ENCODE measurements around the gene E2F4. TPM values are rescaled to one million over a fixed set of nuclear protein-coding genes. Genes with fewer than 3 reads are reported as not detected.

Gene E2F4
- total and polyA plus RNA-seq, 9 of the 15 experiments (the other 6 are each of a cell fraction or from before 2014, with no cell fraction given): 9.7 to 139 (median 106) TPM

- TF ChIP-seq CHD7 (IDR thresholded peaks at IDR 0.05; ENCODE audit: low read depth, low read length) (no peak), RFX7 (CRISPR knock-in tag; IDR thresholded peaks at IDR 0.05) (no peak), MITF (IDR thresholded peaks at IDR 0.05) (peak; percentile 64; the same call in 1 of the 2 replicates), ZFP91 (CRISPR knock-in tag; IDR thresholded peaks at IDR 0.05) (no peak), SMARCB1 (IDR thresholded peaks at IDR 0.05; ENCODE audit: insufficient read length, low read depth) (no peak), ZNF75A (CRISPR knock-in tag; IDR thresholded peaks at IDR 0.05) (no peak), ZBTB12 (CRISPR knock-in tag; IDR thresholded peaks at IDR 0.05) (no peak), LARP7 (IDR thresholded peaks at IDR 0.05) (no peak), RAD51 (IDR thresholded peaks at IDR 0.05; ENCODE audit: borderline replicate concordance, low read depth) (peak; percentile 61), ATF1 (CRISPR knock-in tag; IDR thresholded peaks at IDR 0.05) (no peak), ATF1 (tag; IDR thresholded peaks at IDR 0.05) (peak; percentile 22; the same call in 1 of the 2 replicates), NFE2 (IDR thresholded peaks at IDR 0.05; ENCODE audit: low read depth) (no peak)
Observed at GRCh38 chr16:67216612-67217490, 24.9 kb downstream of the E2F4 start (continued).
